Choroid plexus epithelial cell (primary cell): ENCODE measurements around the gene ARHGEF18.

Experiments used
- DNase-seq: peaks from one replicate; pipeline ENCODE4 v3.0.0-alpha.2; 2010; ENCODE audit warnings: low read depth
- H3K4me3 ChIP-seq: 2 replicates; pipeline ENCODE4 v1.5.1; 2011; ENCODE audit warnings: low read depth, mild to moderate bottlenecking, control low read depth, low read length, moderate library complexity
- TF ChIP-seq, protein P1 (sequence below): conservative IDR thresholded peaks from 2 replicates; pipeline ENCODE4 v1.5.1; 2011; ENCODE audit warnings: low read depth, mild to moderate bottlenecking, control low read depth, inconsistent platforms, low read length, moderate library complexity

Gene ARHGEF18

DNA sequence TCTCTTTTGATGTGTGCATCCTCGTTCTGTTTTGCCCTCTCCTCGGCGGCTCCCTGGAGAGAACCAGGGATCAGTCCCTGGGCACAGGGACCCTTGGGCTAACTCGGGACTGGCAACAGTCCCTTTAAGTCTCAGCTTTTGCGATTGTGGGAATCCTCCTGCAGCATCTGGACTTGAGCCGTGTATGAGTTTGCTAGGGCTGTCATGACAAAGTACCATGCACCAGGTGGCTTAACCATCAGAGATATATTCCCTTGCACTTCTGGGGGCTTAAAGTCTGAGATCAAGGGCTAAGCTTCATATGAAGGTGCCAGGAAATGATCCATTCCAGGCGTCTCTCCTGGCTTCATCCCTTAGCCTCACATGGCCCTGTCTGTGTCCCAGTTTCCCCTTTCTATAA is 34.5 kb downstream of the ARHGEF18 start:
- no peak overlapping the region for H3K4me3 ChIP-seq
- TF ChIP-seq, protein P1, sequence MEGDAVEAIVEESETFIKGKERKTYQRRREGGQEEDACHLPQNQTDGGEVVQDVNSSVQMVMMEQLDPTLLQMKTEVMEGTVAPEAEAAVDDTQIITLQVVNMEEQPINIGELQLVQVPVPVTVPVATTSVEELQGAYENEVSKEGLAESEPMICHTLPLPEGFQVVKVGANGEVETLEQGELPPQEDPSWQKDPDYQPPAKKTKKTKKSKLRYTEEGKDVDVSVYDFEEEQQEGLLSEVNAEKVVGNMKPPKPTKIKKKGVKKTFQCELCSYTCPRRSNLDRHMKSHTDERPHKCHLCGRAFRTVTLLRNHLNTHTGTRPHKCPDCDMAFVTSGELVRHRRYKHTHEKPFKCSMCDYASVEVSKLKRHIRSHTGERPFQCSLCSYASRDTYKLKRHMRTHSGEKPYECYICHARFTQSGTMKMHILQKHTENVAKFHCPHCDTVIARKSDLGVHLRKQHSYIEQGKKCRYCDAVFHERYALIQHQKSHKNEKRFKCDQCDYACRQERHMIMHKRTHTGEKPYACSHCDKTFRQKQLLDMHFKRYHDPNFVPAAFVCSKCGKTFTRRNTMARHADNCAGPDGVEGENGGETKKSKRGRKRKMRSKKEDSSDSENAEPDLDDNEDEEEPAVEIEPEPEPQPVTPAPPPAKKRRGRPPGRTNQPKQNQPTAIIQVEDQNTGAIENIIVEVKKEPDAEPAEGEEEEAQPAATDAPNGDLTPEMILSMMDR = no peak
- no peak for DNase-seq

DNA sequence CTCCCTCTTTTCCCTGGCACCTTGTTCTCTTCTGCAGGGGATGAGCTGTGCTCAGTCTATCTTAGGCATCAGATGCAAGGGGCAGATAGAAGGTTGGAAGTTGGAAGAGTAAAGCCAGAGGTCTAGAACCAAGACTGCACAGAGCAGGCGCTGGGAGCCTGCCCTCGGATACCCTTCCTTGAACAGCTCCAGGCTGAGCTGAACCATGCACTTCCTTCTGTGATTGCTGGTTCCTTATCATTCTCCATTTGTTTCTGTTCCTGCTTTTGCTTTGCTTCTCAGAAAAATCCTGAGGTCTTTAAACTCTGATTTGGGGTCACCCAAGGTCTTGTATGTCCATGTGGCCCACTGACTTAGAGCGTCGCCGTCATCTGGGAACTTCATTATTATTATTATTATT is 36.3 kb downstream of the ARHGEF18 start:
- DNase-seq = no peak
- no peak overlapping the region for H3K4me3 ChIP-seq
- TF ChIP-seq, protein P1 = no peak

DNA sequence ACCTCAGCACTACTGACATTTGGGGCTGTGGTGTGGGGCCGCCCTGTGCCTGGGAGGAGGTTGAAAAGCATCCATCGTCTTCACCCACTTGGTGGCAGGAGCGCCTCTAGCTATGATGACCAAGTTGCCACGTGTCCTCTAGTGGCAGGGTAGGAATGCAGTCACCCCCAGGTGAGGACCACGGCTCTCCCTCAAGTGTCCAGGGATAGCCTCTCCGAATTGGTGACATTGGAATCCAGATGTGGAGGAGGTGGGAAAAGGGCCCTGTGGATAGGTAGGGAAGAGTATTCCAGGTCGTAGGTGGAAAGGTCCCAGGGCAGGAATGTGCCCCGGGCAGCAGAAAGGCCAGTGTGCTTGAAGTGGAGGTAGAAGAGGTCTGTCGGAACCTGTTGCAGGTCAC is 37.6 kb downstream of the ARHGEF18 start:
- DNase-seq = no peak
- H3K4me3 ChIP-seq = no peak overlapping the region
- TF ChIP-seq, protein P1 = no peak

DNA sequence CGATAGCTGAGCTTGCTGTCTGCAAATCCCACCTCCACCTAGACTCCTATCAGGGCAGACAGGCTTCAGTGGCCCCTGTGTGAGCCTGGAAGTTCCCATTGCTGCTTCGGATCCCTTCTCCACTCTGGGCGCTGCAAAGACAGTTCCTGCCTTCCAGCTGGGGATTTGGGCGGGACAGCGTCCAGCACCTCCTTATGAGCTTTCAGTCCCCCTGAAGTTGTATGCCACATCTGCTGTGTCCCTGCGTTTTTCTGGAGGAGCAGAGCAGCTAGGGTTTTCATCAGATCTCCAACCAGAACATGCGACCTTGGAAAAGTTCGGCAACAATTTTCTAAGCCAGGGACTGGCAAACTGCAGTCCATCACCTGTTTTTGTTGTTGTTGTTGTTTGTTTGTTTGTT is 38.0 kb downstream of the ARHGEF18 start:
- DNase-seq = no peak
- TF ChIP-seq, protein P1 = no peak

DNA sequence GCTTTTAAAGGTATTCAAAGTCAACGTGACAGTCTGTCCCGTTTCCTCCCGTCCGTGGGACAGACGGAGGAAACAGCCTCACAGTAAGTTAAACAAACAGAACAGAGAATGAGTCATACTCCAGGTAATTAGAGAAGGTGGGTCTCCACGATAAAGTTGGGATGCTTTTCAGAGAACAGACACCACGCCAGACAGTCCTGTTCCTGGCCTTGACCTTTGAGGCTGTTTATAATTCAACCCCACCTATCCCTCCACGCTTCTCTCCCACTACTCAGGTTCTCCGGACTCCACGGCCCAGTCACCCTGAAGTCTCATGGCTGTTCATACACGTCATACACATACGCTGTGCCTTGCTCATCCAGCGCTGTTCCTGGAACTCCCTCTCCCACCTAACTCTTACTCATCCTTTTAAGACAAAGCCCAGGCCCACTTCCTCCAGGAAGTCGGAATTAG is 42.5 kb downstream of the ARHGEF18 start:
- TF ChIP-seq, protein P1 = no peak
- DNase-seq = peak; percentile 58
- no peak overlapping the region for H3K4me3 ChIP-seq

More for the DNA sequence above, 38.0 kb downstream of the ARHGEF18 start:
- H3K4me3 ChIP-seq = no peak overlapping the region

DNA sequence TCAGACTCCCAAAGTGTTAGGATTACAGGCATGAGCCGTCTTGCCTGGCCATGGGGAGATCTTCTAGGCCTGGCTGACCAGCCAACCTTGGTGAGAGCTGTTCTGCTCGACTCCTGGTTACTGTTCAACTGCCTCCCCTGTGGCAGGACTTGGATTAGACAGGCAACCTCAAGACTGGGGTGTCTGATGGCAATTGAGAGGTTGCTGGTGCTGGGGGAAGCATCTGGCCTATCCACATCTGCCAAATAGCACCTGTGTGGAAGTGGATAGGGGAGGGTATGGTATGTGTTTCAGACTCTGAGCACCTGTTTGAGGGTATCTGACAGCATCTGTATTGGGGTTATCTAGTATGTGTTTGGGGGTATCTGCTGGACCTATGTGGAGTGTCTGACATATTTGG is 44.7 kb downstream of the ARHGEF18 start:
- no peak for DNase-seq
- H3K4me3 ChIP-seq = no peak overlapping the region
- TF ChIP-seq, protein P1 = no peak

DNA sequence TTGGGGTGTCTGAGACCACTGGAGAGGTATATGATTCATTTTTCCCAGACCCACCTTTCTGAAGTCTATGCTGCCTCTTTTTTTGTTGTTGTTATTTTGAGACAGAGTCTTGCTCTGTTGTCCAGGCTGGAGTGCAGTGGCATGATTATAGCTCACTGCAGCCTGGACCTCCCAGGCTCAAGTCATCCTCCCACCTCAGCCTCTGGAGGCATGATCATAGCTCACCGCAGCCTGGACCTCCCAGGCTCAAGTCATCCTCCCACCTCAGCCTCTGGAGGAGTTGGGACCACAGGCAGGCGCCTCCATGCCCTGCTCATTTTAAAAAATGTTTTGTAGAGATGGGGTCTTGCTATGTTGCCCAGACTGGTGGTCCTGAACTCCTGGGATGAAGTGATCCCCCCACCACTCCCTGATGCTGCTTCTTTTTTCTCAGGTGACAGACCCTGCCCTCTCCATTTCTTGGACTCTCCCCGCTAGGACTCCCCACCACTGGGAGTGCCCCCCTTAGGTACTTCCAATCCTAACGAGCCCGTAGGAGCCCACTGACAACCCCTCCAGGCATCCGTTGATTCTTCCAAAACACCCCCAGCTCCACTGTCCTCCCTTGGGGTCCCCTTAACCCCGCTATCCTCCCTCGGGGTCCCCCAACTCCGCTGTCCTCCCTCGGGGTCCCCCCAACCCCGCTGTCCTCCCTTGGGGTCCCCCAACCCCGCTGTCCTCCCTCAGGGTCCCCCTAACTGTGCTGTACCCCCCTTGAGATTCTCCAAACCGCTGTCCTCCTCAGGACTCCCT is 45.4 kb downstream of the ARHGEF18 start:
- no peak for DNase-seq
- peak overlapping the region; percentile 88 for H3K4me3 ChIP-seq
- TF ChIP-seq, protein P1 = no peak
